SU-DHL-6 (cell line): ENCODE measurements around the gene WDR88.

Experiments used
- EZH2phosphoT487 ChIP-seq: fragments of 200-600 bp; sonication (generic), shearing (Covaris generic); conservative IDR thresholded peaks from 2 replicates; pipeline ENCODE4 v1.6.1; 2018; ENCODE audit warnings: mild to moderate bottlenecking, antibody characterized with exemption, low read length, moderate library complexity, mixed read lengths
- TF ChIP-seq, protein P1 (sequence below): fragments of 200-600 bp; sonication (generic); IDR thresholded peaks from one replicate; pipeline ENCODE4 v1.5.1; 2017; ENCODE audit warnings: antibody characterized with exemption, mild to moderate bottlenecking, low read length, moderate library complexity; ENCODE audit not compliant: insufficient read depth, poor library complexity, severe bottlenecking

DNA sequence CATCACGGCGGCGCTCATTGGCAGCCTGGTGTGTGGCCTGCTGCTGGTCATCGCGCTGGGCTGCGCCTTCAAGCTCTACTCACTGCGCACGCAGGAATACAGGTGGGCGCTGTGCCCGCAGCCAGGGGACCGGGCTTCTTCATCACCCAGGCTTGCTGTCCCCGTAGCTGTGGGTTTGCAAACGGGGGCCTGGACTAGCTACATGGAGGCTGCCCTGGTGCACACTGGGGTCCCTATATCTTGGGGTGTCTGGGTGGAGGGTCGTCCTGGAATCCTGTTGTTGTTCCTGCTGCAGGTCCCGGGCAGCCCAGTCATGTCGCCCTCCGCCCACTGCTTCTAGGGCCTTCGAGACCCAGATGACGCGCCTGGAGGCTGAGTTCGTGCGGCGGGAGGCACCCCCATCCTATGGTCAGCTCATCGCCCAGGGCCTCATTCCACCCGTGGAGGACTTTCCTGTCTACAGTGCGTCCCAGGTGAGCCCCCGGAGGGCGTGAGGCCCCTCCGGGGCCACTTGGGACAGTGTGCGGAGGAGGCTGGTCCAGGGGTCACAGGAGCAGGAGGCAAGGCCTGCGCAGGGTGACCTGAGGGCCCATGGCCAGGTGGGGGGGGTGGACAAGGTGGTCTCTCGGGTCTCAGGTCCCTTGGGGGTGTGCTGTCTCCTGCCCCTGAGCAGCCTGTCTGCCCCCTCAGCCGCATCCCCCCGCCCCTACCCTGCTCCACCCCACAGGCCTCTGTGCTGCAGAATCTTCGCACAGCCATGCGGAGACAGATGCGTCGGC, 74.5 kb downstream of the WDR88 start:
- TF ChIP-seq, protein P1, sequence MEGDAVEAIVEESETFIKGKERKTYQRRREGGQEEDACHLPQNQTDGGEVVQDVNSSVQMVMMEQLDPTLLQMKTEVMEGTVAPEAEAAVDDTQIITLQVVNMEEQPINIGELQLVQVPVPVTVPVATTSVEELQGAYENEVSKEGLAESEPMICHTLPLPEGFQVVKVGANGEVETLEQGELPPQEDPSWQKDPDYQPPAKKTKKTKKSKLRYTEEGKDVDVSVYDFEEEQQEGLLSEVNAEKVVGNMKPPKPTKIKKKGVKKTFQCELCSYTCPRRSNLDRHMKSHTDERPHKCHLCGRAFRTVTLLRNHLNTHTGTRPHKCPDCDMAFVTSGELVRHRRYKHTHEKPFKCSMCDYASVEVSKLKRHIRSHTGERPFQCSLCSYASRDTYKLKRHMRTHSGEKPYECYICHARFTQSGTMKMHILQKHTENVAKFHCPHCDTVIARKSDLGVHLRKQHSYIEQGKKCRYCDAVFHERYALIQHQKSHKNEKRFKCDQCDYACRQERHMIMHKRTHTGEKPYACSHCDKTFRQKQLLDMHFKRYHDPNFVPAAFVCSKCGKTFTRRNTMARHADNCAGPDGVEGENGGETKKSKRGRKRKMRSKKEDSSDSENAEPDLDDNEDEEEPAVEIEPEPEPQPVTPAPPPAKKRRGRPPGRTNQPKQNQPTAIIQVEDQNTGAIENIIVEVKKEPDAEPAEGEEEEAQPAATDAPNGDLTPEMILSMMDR: no peak
- TF ChIP-seq EZH2phosphoT487: no peak
